GM18502 (cell line): Measurements from ENCODE around the gene DNHD1.

Experiments used
- ATAC-seq: cut with Tn5 transposase; IDR thresholded peaks from one replicate; pipeline ENCODE4 v1.9.1; 2021; ENCODE audit warnings: mild to moderate bottlenecking; ENCODE audit not compliant: unreplicated experiment, poor library complexity

The DNHD1 gene

GRCh38 chr11:6559369-6559768 is 62.3 kb downstream of the DNHD1 start:
- no peak for ATAC-seq

GRCh38 chr11:6561288-6561687 is 64.2 kb downstream of the DNHD1 start:
- no peak for ATAC-seq

DNA sequence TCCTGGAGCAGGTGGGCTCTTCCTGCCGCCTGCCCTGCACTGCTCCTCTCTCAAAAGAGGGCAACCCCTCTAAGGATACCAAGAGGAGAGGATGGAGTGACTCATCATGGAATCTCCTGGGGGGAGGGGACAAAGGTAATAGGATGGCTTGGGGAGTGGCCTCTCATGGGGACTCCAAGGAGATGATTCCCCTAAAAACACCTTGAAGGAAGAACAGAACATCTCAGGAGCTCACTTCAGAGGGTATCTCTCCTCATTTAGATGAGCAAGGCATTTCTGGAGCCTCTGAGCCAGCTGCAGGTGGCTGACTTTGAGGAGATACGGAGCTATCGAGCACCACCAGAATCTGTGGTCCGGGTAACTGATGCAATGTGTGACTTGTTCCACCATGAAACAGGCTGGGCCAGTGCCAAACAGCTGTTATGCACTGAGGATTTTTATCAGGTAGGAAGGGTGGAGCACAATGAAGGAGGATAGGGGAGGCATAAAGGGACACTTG is 66.1 kb downstream of the DNHD1 start:
- no peak for ATAC-seq

- ATAC-seq: no peak
Measured at GRCh38 chr11:6563667-6564066, 66.6 kb downstream of the DNHD1 start.

DNA sequence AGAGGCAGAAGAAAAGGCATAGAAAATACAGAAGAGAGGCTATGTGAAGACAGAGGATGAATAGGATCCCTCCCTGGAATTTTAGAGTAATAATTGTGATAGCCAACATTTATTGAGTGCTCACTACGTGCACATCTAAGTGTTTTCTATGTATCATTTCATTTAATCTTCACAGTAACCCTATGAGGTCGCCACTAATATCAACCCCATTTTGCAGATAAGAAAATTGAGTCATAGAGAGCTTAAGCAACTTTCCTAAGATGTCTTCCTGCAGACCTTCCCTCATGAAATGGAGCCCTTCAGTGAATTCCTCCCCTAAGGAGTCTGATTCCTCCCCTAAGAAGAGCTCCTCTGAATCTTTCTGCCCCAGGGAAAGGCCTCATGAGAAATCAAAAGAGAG is 68.2 kb downstream of the DNHD1 start:
- ATAC-seq: no peak

DNA sequence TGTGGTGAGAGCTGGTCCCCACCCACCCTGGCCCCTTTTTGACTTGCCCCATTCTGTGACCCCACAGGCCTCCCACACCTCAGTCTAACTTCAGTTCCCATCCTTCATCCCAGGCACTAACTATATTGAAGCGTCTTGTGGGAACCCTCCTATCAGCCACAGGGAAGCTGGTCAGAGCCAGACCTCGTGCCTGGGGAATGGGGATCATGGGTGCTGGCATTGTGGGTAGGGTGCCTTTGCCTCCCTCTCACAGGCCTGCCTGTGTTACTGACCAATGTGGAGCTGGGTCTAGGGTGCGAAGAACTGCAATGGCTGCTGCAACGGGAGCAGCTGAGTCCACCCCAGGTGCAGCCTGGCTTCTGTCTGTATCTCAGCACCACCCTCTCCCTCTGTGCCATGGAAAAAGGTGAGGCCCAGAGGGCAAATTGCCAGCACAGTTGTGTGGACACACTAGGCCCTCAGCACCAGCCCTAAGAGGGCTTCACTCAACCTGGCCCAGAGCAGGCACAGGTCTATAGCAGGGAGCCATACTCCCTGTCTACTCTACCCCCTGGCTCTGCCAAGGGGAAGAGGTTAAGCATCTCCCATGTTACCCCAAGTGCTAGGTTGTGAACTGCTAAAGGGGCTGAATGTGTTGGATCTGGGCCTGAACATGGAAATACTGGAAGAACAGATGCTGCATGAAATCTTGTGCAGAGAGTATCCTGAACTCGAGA is 69.1 kb downstream of the DNHD1 start:
- no peak for ATAC-seq

GRCh38 chr11:6566704-6567370 is 69.8 kb downstream of the DNHD1 start:
- no peak for ATAC-seq

DNA sequence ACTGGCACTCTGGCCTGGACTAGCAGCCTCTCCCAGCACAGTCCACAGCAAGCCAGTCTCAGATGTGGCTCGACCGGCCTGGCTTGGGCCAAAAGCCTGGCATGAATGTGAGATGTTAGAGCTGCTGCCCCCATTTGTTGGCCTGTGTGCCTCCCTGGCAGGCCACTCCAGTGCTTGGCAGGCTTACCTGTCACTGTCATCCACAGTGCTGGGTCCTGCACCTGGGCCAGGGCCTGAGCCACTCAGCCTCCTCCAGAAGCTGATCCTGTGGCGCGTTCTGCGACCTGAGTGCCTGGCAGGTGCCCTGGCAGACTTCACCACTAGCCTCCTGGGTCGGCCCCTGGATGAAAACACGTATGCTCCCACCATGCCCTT is 70.3 kb downstream of the DNHD1 start:
- no peak for ATAC-seq

DNA sequence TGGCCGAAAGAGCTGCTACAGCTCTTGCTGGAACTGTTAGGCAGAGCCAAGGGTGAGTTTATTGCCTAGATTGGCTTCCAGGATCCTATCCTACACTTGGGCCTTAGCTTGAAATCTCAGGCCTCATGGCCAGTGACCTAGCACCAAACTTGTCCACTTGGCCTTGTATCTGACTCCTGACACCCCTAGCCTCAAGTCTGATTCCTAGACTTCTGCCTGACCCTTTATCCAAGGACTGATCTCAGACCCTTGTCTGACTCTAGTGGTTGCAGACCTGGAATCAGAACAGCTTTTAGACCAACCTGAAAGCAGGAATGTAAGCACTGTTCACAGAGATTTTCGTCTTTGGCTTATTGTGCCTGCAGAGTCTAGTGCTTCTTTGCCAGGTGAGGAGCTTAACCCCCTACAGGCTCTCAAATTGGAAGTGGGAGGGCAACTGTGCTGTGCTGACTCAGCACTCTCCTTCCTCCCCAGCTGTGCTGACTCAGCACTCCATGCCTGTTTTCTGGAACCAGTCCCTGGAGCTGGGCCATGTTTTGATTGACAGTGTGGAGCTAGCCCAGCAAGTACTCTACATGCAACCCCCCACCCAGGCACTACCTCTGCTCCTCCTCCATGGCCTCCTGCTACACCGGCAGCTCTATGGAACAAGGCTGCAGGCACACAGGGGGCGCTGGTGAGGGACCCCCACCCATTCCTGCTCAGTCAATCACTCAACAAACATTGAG is 71.3 kb downstream of the DNHD1 start:
- no peak for ATAC-seq

DNA sequence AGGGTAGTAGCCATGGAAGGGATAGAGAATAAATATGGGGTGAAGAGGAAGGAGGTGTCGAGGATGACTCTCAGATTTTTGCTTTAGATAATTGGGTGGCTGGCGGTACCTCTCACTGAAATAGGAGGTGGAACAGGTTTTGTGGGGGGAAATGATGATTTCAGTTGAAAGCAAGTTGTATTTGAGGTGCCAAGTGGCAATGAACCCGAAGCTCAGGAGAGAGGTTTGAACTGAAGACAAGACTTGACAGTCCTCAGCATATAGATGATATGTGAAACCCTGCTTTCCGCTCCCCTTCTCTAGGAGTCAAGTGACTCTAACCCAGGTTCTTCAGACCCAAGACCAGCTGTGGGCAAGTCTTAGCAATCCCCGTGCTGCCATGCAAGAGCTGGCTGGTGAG is 72.6 kb downstream of the DNHD1 start:
- no peak for ATAC-seq

GRCh38 chr11:6570691-6571427 is 73.8 kb downstream of the DNHD1 start:
- ATAC-seq: no peak

DNA sequence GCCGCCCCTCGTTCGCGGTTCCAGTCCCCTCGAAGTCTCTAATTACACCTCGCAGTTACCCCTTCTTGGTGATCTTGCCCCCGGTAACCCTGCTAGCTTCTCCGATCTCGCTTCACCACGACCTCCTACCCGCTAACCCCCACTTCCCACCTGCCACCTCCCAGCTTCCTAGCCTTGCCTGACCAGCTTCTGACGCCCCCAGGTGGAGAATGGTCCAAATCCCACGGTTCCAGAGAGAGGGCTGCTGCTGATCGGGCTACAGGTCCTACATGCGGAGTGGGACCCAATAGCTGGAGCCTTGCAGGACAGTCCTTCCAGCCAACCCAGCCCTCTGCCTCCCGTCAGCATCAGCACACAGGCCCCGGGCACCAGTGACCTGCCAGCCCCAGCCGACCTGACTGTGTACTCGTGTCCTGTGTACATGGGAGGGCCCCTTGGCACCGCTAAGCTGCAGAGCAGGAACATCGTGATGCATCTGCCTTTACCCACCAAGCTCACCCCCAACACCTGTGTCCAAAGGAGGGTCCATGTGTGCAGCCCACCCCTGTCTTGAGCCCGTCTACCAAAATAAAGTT is 74.4 kb downstream of the DNHD1 start:
- no peak for ATAC-seq

DNA sequence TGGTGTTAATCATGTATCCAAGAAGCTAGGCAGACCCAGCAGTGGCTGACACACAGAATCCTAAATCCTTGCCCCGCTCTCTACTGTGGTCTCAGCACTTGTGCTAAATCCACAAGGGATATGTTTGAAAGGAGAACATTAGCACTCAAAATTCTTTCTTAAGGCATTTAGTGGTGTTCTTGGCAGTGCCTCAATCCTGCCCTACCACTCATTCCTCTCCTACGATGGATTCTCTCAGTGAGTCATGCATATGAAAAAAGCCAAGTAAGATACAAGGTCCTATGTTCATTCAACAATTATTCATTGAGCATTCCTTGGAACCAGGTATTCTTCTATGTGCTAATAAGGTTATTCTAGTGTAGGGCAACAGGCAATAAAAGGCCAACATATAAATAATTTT is 75.1 kb downstream of the DNHD1 start:
- no peak for ATAC-seq

DNA sequence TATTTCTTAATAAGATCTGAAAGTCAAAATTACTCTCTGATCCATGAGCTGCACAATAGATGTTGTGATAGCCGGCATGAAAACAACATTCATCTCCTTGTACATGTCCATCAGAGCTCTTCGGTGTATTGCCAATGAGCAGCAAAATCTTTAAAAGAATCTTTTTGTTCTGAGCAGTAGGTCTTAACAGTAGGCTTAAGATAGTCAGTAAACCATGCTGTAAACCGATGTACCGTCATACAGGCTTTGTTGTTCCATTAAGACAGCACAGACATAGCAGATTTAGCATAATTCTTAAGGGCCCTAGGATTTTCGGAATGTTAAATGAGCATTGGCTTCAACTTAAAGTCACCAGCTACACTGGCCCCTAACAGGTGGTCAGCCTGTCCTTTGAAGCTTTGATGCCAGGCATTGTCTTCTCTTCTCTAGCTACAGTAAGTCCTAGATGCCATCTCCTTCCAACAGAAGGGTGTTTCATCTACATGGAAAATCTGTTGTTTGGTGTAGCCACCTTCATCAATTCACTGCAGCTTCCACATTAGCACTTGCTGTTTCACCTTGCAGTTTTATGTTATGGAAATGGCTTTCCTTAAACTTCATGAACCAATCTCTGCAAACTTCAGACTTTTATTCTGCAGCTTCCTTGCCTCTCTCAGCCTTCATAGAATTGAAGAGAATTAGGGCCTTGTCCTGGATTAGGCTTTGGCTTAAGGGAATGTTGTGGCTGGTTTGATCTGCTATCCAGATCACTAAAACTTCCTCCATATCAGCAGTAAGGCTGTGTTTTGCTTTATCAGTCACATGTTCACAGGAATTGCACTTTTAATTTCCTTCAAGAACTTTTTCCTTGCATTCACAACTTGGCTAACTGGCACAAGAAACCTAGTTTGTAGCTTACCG is 78.0 kb downstream of the DNHD1 start:
- ATAC-seq: no peak

DNA sequence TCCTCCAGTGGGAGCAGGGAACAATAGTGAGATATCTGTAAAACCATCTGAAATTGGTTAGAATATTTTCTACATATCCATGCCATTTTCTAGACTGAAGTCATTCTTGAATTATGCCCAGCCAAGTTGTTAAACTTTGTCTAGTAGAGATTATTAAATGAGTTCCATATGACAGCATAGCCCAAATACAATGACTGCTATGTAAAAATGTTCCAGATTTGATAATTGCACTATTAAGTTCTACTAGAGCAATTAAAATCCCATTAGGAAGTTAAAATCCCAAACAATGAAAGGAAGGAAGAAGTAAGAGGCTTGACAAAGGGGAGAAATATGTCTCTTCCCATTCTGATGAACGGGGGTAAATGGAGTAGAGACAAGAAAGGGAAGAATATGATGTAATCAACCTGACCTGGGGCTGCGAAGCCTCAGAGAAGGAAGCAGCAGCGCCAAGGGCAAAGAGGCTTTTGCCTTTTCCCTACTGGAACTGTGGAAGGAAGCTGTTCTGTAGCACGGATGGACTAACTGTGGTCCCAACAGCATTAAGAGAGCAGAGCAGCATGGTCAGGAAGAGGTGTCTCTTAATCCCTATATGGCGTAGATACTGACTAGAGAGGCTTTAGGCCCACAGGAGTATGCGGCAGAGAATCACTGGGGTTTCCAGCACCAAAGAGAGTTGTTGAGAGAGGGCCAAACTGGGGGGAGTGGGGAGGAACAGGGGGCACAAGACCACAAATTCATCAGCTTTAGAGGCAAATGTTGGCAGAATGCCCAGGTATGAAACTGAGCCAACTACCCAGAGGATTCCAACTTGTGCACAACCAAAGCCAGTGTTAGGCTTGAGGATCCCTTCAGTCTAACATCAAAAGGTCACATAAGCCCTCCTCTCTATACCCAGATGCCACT is 79.6 kb downstream of the DNHD1 start:
- no peak for ATAC-seq

GRCh38 chr11:6578134-6578533 is 81.1 kb downstream of the DNHD1 start:
- ATAC-seq: no peak

- no peak for ATAC-seq
Measured at GRCh38 chr11:6579681-6580080, 82.6 kb downstream of the DNHD1 start.

DNA sequence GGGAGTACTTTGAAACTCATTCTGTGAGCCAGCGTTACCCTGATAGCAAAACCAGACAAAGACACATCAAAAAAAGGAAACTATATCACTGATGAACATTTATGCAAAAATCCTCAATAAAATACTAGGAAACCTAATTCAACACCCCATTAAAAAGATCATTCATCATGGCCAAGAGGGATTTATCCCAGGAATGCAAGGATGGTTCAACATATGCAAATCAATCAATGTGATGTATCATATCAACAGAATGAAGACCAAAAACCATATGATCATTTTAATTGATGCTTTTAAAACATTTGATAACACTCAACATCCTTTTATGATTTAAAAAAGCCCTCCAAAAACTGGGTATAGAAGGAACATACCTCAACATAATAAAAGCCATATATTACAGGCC is 86.5 kb downstream of the DNHD1 start:
- ATAC-seq: no peak
